Activated CD8-positive, alpha-beta memory T cell treated with anti-CD3 and anti-CD28 coated beads for 4 hours (primary cell): ENCODE data around the gene EYS.

Source experiments
- DNase-seq, 2 donors: peaks; one replicate each; pipeline ENCODE4 v3.0.0-alpha.2; 2020; ENCODE audit warnings: low read depth in 2 of 2

EYS gene

GRCh38 chr6:64602993-64603392, 1104.0 kb downstream of the EYS start:
- DNase-seq: no peak

GRCh38 chr6:64591676-64592036, 1115.4 kb downstream of the EYS start:
- no peak for DNase-seq

DNA sequence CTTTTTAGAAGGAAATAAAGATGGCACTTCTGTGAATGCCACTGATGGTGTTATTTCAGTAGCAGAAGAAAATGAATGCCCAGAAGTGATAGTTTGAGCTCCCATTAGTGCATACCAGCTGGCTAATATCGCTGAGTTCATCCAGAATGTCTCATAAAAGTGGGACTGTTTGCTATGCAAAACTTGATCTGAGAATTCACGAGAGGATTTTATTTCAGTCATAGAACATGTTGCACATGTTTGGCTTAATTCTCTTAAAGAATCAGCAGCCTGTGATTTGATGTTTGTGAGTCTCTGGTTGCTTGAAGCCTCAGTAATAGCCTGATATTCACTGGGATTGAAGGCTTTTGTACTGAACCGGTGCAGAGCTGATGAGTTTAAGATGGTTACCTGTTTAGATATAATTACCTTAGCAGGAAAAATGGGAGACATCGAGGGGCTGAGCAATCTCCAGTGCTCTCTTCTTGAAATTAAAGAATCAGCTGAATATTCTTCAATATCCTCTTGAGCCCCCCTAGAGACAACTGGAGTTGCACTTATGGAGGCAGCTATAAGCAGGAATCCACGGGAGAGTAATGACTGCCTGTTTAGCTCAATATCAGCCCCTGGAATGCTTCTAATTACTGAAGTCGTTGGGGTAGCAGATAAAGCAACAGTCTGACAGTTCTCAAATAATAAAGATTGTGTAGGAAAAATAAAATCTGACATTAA, 1115.9 kb downstream of the EYS start:
- no peak for DNase-seq

DNA sequence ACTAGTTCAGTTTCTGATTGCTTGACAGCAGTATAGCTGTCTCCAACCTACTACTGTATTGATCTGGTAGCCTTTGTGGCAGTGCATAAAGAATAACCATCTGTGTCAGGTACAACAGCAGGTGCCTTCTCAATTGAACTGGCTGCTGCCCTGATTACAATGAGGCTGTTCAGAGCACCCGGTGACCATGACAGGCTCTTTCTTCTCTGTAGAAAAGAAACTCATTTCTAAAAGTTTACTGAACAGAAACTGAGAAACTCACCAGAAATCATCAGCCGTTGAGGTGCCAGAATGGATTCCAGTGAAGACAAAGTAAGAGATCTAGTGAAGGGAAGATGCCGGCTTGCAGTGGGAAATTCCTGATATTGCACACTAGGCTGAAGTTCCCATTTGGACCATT, 1117.1 kb downstream of the EYS start:
- no peak for DNase-seq

GRCh38 chr6:64580346-64580745, 1126.7 kb downstream of the EYS start:
- DNase-seq: no peak

- no peak for DNase-seq
Observed at GRCh38 chr6:64553249-64553786, 1153.7 kb downstream of the EYS start.

GRCh38 chr6:64547594-64548268, 1159.3 kb downstream of the EYS start:
- no peak for DNase-seq

- no peak for DNase-seq
Observed at GRCh38 chr6:64539917-64540316, 1167.1 kb downstream of the EYS start.

DNA sequence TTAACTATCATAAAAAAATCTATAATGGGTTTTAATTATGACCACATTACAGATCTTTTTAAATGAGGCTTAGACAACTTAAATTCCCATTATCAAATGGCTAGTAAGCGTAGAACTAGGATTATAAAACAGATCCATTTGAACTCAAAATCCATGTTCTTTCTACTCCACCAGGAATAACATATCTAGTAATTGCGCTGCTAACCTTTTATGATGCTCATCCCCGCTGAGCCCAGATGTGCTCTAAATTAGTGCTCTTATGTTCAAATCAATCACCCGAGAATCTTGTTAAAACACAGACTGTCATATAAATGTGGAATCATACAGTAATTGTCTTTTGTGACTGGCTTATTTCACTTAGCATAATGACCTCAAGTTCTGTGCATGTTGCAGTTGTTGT, 1168.3 kb downstream of the EYS start:
- no peak for DNase-seq

- DNase-seq: no peak
Observed at GRCh38 chr6:64527899-64528298, 1179.1 kb downstream of the EYS start.

DNA sequence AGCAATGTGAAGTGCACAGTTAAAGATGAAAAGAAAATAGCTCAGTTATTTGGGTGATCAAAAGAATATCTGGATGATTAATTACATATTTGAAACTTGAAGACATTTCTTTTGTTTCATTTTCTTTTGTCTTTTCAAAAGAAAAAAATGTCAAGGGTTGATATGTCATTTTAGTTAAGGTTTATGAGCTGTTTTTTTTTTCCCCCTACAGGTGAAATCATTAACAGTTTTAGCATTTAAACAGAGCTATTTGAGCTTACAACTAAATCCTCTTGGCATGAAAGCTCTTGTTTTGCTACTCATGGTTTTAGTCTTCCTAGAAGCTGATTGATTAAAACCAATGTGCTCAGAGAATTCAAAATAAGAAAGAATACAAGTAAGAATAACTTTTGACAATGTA, 1184.2 kb downstream of the EYS start:
- no peak for DNase-seq

DNA sequence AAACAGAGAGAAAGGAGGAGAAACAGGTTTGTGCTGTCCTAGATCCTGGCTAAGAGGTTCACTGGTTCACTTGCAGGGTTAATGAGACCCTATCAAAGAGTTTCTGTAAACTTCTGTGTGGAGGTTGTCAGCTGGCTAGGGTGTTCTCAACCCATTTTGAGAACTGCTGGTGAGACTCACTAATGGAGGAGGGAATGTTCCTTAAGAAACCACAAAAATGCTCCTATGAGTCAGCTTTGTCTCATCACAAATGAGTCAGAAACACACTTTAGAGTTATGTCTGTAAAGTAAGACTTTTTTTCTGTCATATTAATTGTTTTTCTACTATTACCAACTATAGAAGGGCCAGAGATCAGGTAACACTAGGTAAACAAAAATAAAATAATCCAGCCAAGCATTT, 1187.0 kb downstream of the EYS start:
- no peak for DNase-seq

GRCh38 chr6:64516393-64516792, 1190.6 kb downstream of the EYS start:
- DNase-seq: no peak

DNA sequence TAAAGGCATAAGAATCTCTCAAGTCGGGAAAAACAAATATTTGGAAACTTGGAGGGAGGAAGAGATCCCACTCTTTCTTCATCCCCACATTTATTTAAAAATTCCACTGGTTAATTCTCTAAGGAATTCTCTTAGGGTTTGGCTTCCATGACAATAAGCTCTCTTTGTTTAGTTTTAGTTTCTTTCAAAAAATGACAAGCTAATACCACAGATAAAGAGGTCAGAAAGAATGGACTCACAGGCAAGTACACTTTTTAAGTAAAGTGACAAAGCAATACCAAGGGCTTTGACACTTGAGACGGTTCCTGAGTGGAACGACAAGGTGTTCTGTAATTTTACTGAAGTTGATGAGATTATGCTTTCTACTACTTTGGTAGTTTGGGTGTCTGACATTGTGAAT, 1199.4 kb downstream of the EYS start:
- DNase-seq: no peak

DNA sequence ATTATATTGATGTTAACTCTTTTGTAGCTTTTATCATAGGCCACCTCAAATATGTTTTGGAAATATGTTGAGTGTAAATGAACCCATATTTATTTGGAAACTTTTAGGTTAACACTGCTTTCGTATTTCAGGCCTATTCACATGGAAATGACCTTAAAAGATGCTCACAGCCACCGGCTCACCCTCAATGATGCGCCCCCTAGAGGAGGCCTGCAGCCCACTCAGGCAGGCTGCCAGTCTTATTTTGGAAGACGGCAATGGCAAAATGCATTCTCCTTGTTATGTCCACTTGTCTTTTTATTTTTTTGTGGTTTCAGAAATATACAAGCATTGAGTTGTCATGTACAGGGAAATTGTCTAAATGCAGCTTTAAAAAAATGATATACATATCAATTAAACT, 1201.7 kb downstream of the EYS start:
- DNase-seq: no peak

GRCh38 chr6:64504503-64504902, 1202.5 kb downstream of the EYS start:
- no peak for DNase-seq

DNA sequence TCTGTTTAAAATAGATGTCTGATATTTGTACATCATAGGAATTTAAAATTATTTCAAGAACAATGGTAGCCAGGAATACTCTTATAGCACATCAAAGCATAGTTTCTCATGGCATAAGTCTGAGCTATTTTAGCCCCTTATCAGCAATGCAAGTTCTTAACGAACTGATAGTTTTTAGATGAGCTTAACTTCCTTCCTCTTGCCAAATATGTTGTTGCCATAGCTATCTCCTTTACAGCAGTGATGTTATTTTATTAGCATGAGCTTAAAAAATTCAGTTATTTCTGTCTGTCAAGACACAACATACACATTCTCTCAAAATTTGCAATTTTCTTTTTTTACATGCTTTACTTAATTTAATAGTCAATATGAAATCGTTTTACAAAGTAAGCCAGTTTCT, 1204.2 kb downstream of the EYS start:
- no peak for DNase-seq

- DNase-seq: no peak
Observed at GRCh38 chr6:64497634-64498033, 1209.4 kb downstream of the EYS start.

- DNase-seq: no peak
Observed at GRCh38 chr6:64489763-64490162, 1217.3 kb downstream of the EYS start.

- DNase-seq: no peak
Observed at GRCh38 chr6:64486578-64487351, 1220.3 kb downstream of the EYS start.

DNA sequence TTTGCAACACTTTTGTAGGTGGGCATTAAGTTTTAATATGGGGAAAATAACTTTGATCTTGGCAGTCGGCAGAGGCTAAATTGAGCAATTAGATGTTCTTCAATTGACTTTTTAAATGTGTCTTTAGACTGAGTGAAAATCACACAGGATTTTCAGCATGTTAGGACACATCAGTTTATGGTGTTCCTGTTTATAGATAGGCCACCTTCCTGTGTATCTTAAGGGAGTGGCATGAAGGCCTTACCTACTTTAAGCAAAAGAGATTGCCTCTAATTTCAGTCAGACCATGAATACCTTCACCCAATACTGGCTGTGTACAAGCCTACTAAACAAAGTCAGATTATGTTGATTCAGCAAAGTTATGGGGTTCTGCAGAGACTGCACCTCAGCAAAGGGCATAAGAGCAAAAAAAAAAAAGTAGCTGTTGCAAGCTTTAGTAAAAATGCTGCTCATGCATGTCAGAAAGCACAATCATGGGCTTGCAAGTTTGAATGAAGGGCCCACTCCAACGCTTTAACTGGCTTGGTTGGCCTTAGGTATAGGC, 1223.0 kb downstream of the EYS start:
- DNase-seq: no peak

- DNase-seq: no peak
Observed at GRCh38 chr6:64482631-64483030, 1224.4 kb downstream of the EYS start.
